Right lobe of liver (tissue), 4 donors: ENCODE data around the gene ZNF322.
"Not testable (repeated sequence)": the region's sequence is repeated elsewhere in the genome, so short reads cannot be mapped to it uniquely, and the experiment has no call there.

Experiments
- POLR2A ChIP-seq: fragments of 450-650 bp; IDR thresholded peaks from one replicate; pipeline ENCODE4 v1.6.1; 2017; ENCODE audit warnings: antibody characterized with exemption, mild to moderate bottlenecking
- TF ChIP-seq, protein P1 (sequence below), 4 donors: fragments of 200-600 bp in 3 of 4; fragments of 450-650 bp in 1 of 4; IDR thresholded peaks; one replicate each; pipeline versions ENCODE4 v1.5.1 to v1.8.0; 2016 to 2022; ENCODE audit warnings: antibody characterized with exemption in 4 of 4, mild to moderate bottlenecking in 2 of 4
- donor health status: DM: no; HTN: no; CAD: no.
- donor health status: DM: no; HTN: no; CAD: no.
- donor health status: DM: no; HTN: yes; CAD: no.

DNA sequence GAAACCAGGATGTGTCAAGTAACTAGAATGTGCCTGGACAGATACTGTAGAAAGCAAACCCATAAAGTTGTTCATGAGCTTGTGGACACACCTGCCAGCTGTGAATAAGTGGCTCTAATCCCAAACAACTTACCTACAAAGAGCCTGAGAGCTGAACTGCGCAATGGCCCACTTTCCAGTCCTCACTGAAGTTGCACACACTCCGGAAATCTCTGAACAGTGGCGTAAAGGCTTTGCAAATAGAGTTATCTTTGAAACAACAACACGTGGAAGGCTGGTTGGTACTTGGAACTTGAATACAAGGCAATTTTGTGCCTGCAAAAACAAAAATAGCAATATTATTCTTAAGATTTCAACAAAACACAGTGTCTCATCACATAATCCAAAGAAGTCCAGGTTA, 46.2 kb upstream of the ZNF322 start:
- TF ChIP-seq, protein P1, sequence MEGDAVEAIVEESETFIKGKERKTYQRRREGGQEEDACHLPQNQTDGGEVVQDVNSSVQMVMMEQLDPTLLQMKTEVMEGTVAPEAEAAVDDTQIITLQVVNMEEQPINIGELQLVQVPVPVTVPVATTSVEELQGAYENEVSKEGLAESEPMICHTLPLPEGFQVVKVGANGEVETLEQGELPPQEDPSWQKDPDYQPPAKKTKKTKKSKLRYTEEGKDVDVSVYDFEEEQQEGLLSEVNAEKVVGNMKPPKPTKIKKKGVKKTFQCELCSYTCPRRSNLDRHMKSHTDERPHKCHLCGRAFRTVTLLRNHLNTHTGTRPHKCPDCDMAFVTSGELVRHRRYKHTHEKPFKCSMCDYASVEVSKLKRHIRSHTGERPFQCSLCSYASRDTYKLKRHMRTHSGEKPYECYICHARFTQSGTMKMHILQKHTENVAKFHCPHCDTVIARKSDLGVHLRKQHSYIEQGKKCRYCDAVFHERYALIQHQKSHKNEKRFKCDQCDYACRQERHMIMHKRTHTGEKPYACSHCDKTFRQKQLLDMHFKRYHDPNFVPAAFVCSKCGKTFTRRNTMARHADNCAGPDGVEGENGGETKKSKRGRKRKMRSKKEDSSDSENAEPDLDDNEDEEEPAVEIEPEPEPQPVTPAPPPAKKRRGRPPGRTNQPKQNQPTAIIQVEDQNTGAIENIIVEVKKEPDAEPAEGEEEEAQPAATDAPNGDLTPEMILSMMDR (IDR thresholded peaks at IDR 0.05) = not testable (repeated sequence)
- not testable (repeated sequence) for TF ChIP-seq POLR2A
